GM12875 (cell line): Measurements from ENCODE around the gene LARP6.
"Not testable (repeated sequence)": the region's sequence is repeated elsewhere in the genome, so short reads cannot be mapped to it uniquely, and the experiment has no call there.

Experiments
- H3K4me3 ChIP-seq: one replicate; pipeline ENCODE4 v1.5.1; 2011; ENCODE audit warnings: low read depth, low read length, control low read depth
- TF ChIP-seq, protein P1 (sequence below): IDR thresholded peaks from 2 replicates; pipeline ENCODE4 v1.5.1; 2011; ENCODE audit warnings: low read depth, mild to moderate bottlenecking, control low read depth, inconsistent platforms, low read length, moderate library complexity, borderline replicate concordance; ENCODE audit not compliant: insufficient read depth

The LARP6 gene

DNA sequence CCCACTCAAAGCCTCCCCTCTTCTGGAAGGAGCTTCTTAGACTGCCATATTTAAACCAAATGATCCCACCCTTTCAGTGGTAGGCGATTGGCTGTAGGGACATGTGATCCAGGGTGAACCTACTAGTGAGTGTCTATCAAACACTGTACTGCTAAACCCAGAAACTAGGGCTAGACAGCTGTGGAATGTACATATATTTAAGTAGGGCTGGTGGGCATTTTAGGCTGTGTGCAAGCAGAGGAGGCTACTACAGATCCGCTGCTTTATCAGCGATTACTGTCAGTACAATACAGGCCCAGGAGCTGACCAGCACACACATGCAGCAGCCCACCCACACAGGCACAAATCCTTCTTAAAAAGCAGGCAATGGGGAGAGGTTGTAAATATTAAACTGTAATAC is 15.4 kb upstream of the LARP6 start:
- H3K4me3 ChIP-seq: no peak overlapping the region
- TF ChIP-seq, protein P1, sequence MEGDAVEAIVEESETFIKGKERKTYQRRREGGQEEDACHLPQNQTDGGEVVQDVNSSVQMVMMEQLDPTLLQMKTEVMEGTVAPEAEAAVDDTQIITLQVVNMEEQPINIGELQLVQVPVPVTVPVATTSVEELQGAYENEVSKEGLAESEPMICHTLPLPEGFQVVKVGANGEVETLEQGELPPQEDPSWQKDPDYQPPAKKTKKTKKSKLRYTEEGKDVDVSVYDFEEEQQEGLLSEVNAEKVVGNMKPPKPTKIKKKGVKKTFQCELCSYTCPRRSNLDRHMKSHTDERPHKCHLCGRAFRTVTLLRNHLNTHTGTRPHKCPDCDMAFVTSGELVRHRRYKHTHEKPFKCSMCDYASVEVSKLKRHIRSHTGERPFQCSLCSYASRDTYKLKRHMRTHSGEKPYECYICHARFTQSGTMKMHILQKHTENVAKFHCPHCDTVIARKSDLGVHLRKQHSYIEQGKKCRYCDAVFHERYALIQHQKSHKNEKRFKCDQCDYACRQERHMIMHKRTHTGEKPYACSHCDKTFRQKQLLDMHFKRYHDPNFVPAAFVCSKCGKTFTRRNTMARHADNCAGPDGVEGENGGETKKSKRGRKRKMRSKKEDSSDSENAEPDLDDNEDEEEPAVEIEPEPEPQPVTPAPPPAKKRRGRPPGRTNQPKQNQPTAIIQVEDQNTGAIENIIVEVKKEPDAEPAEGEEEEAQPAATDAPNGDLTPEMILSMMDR: no peak

- H3K4me3 ChIP-seq: no peak overlapping the region
- TF ChIP-seq, protein P1: no peak
Observed at GRCh38 chr15:70867911-70868467, 14.0 kb upstream of the LARP6 start.

DNA sequence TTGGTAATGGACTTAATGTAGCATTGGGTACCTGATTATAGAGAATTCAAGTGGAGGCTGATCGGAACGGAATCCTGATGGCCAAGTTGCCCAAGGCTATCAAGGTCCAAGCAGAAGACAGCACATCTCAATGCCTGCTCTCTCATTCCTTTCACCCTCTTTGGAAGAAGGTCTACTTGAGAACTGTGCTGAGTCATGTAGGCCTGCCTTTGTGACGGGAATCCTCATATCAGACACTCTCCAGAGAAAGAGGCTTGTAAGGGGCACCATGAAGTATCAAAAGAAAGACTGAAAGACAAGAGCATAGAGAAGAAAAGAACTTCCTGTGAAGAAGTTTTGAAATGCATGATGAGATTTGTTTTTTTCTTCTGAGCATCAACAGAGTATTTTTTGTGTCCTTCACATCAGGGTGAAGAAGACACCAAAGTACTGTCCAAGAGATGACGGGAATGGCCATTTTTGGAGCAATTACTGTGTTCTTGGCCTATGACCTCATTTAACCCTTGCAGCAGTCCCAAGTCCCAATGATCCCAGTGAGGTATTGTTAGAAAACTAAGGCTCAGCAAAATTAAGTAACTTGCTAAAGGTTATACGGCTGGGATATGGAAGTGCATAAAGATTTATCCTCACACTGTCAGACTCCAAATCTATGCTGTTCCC is 13.2 kb upstream of the LARP6 start:
- TF ChIP-seq, protein P1: no peak
- H3K4me3 ChIP-seq: no peak overlapping the region

- no peak overlapping the region for H3K4me3 ChIP-seq
- TF ChIP-seq, protein P1: no peak
Observed at GRCh38 chr15:70863450-70864218, 9.7 kb upstream of the LARP6 start.

GRCh38 chr15:70859998-70860397 is 6.0 kb upstream of the LARP6 start:
- TF ChIP-seq, protein P1: no peak
- no peak overlapping the region for H3K4me3 ChIP-seq

- TF ChIP-seq, protein P1: no peak
- no peak overlapping the region for H3K4me3 ChIP-seq
Observed at GRCh38 chr15:70859322-70859908, 5.5 kb upstream of the LARP6 start.

- not testable (repeated sequence) for H3K4me3 ChIP-seq
Observed at GRCh38 chr15:70858614-70859321, 4.8 kb upstream of the LARP6 start.
